GM21381 (cell line): ENCODE measurements around the gene DYTN.
A peak's percentile ranks its signal among the peaks of the same experiment; 100 is the strongest.
"Not testable (repeated sequence)": the region's sequence is repeated elsewhere in the genome, so short reads cannot be mapped to it uniquely, and the experiment has no call there.

Experiments used
- ATAC-seq: cut with Tn5 transposase; IDR thresholded peaks from one replicate; pipeline ENCODE4 v1.9.1; 2021; ENCODE audit warnings: mild to moderate bottlenecking, moderate library complexity; ENCODE audit not compliant: unreplicated experiment

Gene DYTN

GRCh38 chr2:206718296-206718695 lies at the start of gene DYTN:
TSS of gene DYTN (minus strand) at chr2:206718396. CDS start at chr2:206718279, 117 bp downstream.
- no peak for ATAC-seq

GRCh38 chr2:206766057-206766930 lies 48.1 kb upstream of the DYTN start:
- no peak for ATAC-seq

- ATAC-seq, result peak; percentile 94
Observed at GRCh38 chr2:206765242-206766056, 47.3 kb upstream of the DYTN start, which contains the start of the genes FASTKD2 and MDH1B. TSS of gene FASTKD2 (plus strand) at chr2:206765606. CDS start at chr2:206766694, 1,088 bp downstream. TSS of gene MDH1B (minus strand) at chr2:206765328. CDS start at chr2:206765271, 57 bp downstream.

GRCh38 chr2:206764673-206765241 lies 46.6 kb upstream of the DYTN start:
- ATAC-seq, result no peak

GRCh38 chr2:206756816-206757215 lies 38.6 kb upstream of the DYTN start:
- ATAC-seq, result no peak

- ATAC-seq, result no peak
Observed at GRCh38 chr2:206740800-206741199, 22.6 kb upstream of the DYTN start.

- ATAC-seq, result no peak
Observed at GRCh38 chr2:206739271-206739670, 21.1 kb upstream of the DYTN start.

- no peak for ATAC-seq
Observed at GRCh38 chr2:206736935-206737334, 18.7 kb upstream of the DYTN start.

GRCh38 chr2:206733341-206733740 lies 15.1 kb upstream of the DYTN start:
- no peak for ATAC-seq

GRCh38 chr2:206728277-206729199 lies 10.3 kb upstream of the DYTN start:
- ATAC-seq, result no peak

GRCh38 chr2:206727287-206727686 lies 9.1 kb upstream of the DYTN start:
- ATAC-seq, result no peak

- ATAC-seq, result no peak
Observed at GRCh38 chr2:206723288-206723687, 5.1 kb upstream of the DYTN start.

- ATAC-seq, result peak; percentile 72
Observed at GRCh38 chr2:206721256-206721920, 3.2 kb upstream of the DYTN start.

GRCh38 chr2:206716623-206717022 lies 1.6 kb downstream of the DYTN start:
- no peak for ATAC-seq

GRCh38 chr2:206715183-206715582 lies 3.0 kb downstream of the DYTN start:
- ATAC-seq, result not testable (repeated sequence)

- ATAC-seq, result no peak
Observed at GRCh38 chr2:206713746-206714145, 4.5 kb downstream of the DYTN start.

- no peak for ATAC-seq
Observed at GRCh38 chr2:206708286-206708685, 9.9 kb downstream of the DYTN start.

GRCh38 chr2:206707164-206707701 lies 11.0 kb downstream of the DYTN start:
- ATAC-seq, result no peak

- no peak for ATAC-seq
Observed at GRCh38 chr2:206701952-206702605, 16.1 kb downstream of the DYTN start.
